Measurements from ENCODE around the gene DYNLL1.

DNA sequence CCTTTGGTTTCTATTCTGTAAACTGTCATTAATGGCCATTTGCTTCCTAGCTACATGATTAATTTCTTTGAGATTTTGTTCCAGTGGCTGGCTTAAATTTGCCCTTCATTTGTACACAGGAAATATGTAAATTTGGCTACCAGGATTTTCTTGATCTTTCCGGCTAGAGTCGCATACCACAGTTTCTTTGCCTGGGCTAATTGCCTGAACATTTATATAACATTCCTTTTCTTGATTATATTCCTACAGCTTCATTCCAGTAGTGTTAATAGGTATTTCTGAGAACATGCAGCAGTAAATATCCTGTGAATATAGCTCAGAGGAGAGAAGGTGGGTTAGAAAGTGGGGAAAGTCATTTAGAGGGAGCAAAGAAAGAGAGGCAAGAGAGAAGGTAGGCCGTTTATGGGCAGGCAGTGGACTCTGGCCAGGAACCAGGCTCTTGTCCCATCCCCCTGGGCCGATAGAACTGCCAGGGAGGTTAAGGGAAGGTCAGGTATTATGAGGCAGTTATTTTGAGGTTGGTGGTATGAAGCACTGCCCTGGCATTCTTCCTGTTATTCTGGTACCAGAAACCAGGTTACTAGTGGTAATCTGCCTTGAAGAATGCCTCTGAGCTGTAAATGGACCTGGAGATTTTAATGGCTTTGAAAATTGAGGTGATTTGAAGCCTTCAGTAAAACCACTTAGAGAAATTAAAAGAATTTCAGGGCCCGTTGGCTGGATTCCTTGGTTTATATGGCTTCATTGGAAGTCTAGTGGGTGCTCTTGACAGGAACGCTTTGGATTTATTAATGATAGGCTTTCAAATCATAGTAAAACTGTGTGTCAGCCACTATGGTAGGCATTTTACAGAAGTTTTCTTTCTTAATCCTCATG, 42.6 kb downstream of the DYNLL1 start:
- TF ChIP-seq, protein P1, sequence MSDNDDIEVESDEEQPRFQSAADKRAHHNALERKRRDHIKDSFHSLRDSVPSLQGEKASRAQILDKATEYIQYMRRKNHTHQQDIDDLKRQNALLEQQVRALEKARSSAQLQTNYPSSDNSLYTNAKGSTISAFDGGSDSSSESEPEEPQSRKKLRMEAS (IDR thresholded peaks at IDR 0.05; ENCODE audit: low read depth, low read length) = no peak
- TF ChIP-seq, protein P2, sequence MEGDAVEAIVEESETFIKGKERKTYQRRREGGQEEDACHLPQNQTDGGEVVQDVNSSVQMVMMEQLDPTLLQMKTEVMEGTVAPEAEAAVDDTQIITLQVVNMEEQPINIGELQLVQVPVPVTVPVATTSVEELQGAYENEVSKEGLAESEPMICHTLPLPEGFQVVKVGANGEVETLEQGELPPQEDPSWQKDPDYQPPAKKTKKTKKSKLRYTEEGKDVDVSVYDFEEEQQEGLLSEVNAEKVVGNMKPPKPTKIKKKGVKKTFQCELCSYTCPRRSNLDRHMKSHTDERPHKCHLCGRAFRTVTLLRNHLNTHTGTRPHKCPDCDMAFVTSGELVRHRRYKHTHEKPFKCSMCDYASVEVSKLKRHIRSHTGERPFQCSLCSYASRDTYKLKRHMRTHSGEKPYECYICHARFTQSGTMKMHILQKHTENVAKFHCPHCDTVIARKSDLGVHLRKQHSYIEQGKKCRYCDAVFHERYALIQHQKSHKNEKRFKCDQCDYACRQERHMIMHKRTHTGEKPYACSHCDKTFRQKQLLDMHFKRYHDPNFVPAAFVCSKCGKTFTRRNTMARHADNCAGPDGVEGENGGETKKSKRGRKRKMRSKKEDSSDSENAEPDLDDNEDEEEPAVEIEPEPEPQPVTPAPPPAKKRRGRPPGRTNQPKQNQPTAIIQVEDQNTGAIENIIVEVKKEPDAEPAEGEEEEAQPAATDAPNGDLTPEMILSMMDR (IDR thresholded peaks at IDR 0.05; ENCODE audit: low read depth, low read length) = no peak
- TF ChIP-seq POLR2A (IDR thresholded peaks at IDR 0.05; ENCODE audit: extremely low read depth, insufficient read length) = no peak
